HepG2 (cell line): ENCODE data around the gene THADA. TPM values are rescaled to one million over a fixed set of nuclear protein-coding genes. Genes with fewer than 3 reads are reported as not detected.

Experiments used
- AGO2 ChIP-seq: fragments of 200-400 bp; formaldehyde crosslinking; optimal IDR thresholded peaks from 2 replicates; pipeline ENCODE3; 2017; ENCODE audit warnings: mild to moderate bottlenecking, low read depth, low read length, moderate library complexity
- ASH2L ChIP-seq: fragments of 300-600, 200-600 bp; sonication (generic); IDR thresholded peaks from 2 replicates; pipeline ENCODE4 v1.7.0; 2017; ENCODE audit warnings: low read depth, mild to moderate bottlenecking, moderate library complexity, mixed read lengths, low read length; ENCODE audit not compliant: insufficient read length
- CHD4 ChIP-seq: fragments of 200-600 bp; sonication (generic); IDR thresholded peaks from 2 replicates; pipeline ENCODE4 v1.7.0; 2017; ENCODE audit warnings: mild to moderate bottlenecking, low read length, borderline replicate concordance
- HDAC1 ChIP-seq: sonication (generic); formaldehyde crosslinking; IDR thresholded peaks from 2 replicates; pipeline ENCODE4 v1.5.1; 2020; ENCODE audit warnings: mild to moderate bottlenecking, missing genetic modification reagents
- HDAC2 ChIP-seq: sonication (generic); formaldehyde crosslinking; IDR thresholded peaks from 2 replicates; pipeline ENCODE4 v1.4.0; 2020; ENCODE audit warnings: missing genetic modification reagents
- HOXA9 ChIP-seq: sonication (generic); formaldehyde crosslinking; IDR thresholded peaks from 2 replicates; pipeline ENCODE4 v1.8.1; 2022; ENCODE audit warnings: missing genetic modification reagents, mild to moderate bottlenecking, moderate library complexity, borderline replicate concordance
- KAT2B ChIP-seq: fragments of 150-350 bp; IDR thresholded peaks from 2 replicates; pipeline ENCODE4 v1.6.1; 2014; ENCODE audit warnings: low read depth, low read length, borderline replicate concordance
- KDM4B ChIP-seq: sonication (generic); formaldehyde crosslinking; IDR thresholded peaks from 2 replicates; pipeline ENCODE4 v1.4.0; 2020; ENCODE audit warnings: missing genetic modification reagents
- MTF1 ChIP-seq: sonication (generic); formaldehyde crosslinking; IDR thresholded peaks from 2 replicates; pipeline ENCODE4 v1.5.0; 2020; ENCODE audit warnings: missing genetic modification reagents
- MTF2 ChIP-seq: sonication (generic); formaldehyde crosslinking; IDR thresholded peaks from 2 replicates; pipeline ENCODE4 v1.5.0; 2020; ENCODE audit warnings: missing genetic modification reagents, borderline replicate concordance
- TFDP2 ChIP-seq: sonication (generic); formaldehyde crosslinking; IDR thresholded peaks from 2 replicates; pipeline ENCODE4 v1.4.0; 2020; ENCODE audit warnings: missing genetic modification reagents
- ZNF276 ChIP-seq: sonication (generic); formaldehyde crosslinking; IDR thresholded peaks from 2 replicates; pipeline ENCODE4 v1.4.0; 2020; ENCODE audit warnings: mild to moderate bottlenecking, low read depth, missing genetic modification reagents
- ZNF296 ChIP-seq: sonication (generic); formaldehyde crosslinking; conservative IDR thresholded peaks from 2 replicates; pipeline ENCODE4 v1.5.0; 2020; ENCODE audit warnings: mild to moderate bottlenecking, missing genetic modification reagents
- ZSCAN20 ChIP-seq: sonication (generic); formaldehyde crosslinking; IDR thresholded peaks from 2 replicates; pipeline ENCODE4 v1.4.0; 2020; ENCODE audit warnings: missing genetic modification reagents, mild to moderate bottlenecking, borderline replicate concordance
- polyA plus RNA-seq, 8 experiments: library from polyadenylated mRNA; depleted of rRNA in 3 of 8; stranded (reverse) in 7 of 8; unstranded in 1 of 8; fragments of >200 nt; fragmentation: Illumina TruSeq in 4 of 8; extraction: Trizol in 4 of 8; gene quantifications; 2 replicates each; pipeline versions ENCODE4 v1.2.1 to v1.2.3, GENCODE V29; 2011 to 2016; ENCODE audit warnings: low read depth in 4 of 8, missing spikeins in 1 of 8, mixed read lengths in 1 of 8; ENCODE audit not compliant: insufficient read depth in 1 of 8
- total RNA-seq, 5 experiments: library from RNA; depleted of rRNA; stranded (reverse); fragments of >200 nt; fragmentation: Illumina TruSeq; extraction: Trizol; gene quantifications; 2 replicates each; pipeline ENCODE4 v1.2.3, GENCODE V29; 2016; ENCODE audit warnings: low read depth in 1 of 5
- TF ChIP-seq, protein P1 (sequence below): sonication (generic); formaldehyde crosslinking; IDR thresholded peaks from 2 replicates; pipeline ENCODE4 v1.8.1; 2022; ENCODE audit warnings: low read depth, mild to moderate bottlenecking, missing genetic modification reagents
- TF ChIP-seq, protein P2 (sequence below): fragments of 450-650 bp; IDR thresholded peaks from 2 replicates; pipeline ENCODE4 v1.6.1; 2016
- TF ChIP-seq, protein P3 (sequence below): sonication (generic); formaldehyde crosslinking; IDR thresholded peaks from 2 replicates; pipeline ENCODE4 v1.8.1; 2023; ENCODE audit warnings: mild to moderate bottlenecking, moderate library complexity, missing genetic modification reagents

The THADA gene
- total and polyA plus RNA-seq, 2 of the 13 experiments (the other 11 are each of a cell fraction or from before 2014, with no cell fraction given), result 12.7 to 21.7 TPM

- TF ChIP-seq KDM4B (CRISPR knock-in tag) (peak; percentile 43; the same call in 1 of the 2 replicates), CHD4 (no peak), ZNF296 (no peak), HDAC2 (CRISPR knock-in tag) (peak; percentile 76), MTF1 (no peak), ZSCAN20 (no peak; the same call in 1 of the 2 replicates), TFDP2 (CRISPR knock-in tag) (no peak; the same call in 1 of the 2 replicates), AGO2 (peak; percentile 100), MTF2 (CRISPR knock-in tag) (peak; percentile 27), KAT2B (no peak), ZNF276 (CRISPR knock-in tag) (peak; percentile 70; the same call in 1 of the 2 replicates), HDAC1 (CRISPR knock-in tag) (peak; percentile 14), HOXA9 (CRISPR knock-in tag) (0 out of 2 replicates have a peak, but pooled peaks have one; percentile 47), ASH2L (peak; percentile 62)
- TF ChIP-seq, protein P1, sequence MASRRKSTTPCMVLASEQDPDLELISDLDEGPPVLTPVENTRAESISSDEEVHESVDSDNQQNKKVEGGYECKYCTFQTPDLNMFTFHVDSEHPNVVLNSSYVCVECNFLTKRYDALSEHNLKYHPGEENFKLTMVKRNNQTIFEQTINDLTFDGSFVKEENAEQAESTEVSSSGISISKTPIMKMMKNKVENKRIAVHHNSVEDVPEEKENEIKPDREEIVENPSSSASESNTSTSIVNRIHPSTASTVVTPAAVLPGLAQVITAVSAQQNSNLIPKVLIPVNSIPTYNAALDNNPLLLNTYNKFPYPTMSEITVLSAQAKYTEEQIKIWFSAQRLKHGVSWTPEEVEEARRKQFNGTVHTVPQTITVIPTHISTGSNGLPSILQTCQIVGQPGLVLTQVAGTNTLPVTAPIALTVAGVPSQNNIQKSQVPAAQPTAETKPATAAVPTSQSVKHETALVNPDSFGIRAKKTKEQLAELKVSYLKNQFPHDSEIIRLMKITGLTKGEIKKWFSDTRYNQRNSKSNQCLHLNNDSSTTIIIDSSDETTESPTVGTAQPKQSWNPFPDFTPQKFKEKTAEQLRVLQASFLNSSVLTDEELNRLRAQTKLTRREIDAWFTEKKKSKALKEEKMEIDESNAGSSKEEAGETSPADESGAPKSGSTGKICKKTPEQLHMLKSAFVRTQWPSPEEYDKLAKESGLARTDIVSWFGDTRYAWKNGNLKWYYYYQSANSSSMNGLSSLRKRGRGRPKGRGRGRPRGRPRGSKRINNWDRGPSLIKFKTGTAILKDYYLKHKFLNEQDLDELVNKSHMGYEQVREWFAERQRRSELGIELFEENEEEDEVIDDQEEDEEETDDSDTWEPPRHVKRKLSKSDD (CRISPR knock-in tag), result peak; percentile 24
- TF ChIP-seq, protein P2, sequence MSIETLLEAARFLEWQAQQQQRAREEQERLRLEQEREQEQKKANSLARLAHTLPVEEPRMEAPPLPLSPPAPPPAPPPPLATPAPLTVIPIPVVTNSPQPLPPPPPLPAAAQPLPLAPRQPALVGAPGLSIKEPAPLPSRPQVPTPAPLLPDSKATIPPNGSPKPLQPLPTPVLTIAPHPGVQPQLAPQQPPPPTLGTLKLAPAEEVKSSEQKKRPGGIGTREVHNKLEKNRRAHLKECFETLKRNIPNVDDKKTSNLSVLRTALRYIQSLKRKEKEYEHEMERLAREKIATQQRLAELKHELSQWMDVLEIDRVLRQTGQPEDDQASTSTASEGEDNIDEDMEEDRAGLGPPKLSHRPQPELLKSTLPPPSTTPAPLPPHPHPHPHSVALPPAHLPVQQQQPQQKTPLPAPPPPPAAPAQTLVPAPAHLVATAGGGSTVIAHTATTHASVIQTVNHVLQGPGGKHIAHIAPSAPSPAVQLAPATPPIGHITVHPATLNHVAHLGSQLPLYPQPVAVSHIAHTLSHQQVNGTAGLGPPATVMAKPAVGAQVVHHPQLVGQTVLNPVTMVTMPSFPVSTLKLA, result no peak
- TF ChIP-seq, protein P3, sequence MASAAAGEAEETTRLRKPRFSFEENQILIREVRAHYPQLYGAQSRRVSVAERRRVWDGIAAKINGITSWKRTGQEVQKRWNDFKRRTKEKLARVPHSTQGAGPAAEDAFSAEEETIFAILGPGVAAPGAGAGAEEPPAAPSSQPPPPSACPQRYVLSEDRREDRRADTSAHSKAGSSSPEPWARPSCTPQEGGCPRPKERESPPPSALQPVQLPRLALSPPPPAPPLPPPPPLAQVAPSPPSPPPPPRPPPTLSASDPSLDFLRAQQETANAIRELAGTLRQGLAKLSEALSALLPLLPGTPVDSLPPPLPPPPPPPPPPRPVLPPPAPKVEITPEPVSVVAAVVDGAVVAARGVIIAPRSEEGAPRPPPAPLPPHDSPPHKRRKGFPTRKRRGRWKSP (CRISPR knock-in tag), result no peak
Observed at GRCh38 chr2:43225788-43226557, 369.9 kb downstream of the THADA start (continued).
